ENCODE measurements around the gene EFCAB6.

DNA sequence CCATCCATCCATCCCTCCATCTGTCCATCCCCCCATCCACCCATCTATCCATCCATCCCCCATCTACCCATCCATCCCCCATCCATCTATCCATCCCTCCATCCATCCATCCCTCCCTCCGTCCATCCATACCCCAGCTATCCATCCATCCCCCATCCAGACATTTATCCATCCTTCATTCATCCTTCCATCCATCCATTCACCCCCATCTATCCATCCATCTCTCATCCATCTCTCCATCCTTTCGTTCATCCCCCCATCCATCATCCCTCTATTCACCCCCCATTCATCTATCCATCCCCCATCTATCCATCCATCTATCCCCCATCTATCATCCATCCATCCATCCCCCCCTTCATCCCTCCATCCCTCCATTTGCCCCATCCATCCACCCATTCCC lies 302.8 kb downstream of the EFCAB6 start:
- TF ChIP-seq MAZ (IDR thresholded peaks at IDR 0.05; ENCODE audit: borderline replicate concordance, low read depth, low read length) (no peak), MXI1 (IDR thresholded peaks at IDR 0.05; ENCODE audit: borderline replicate concordance, low read depth, low read length) (no peak), POLR2A (IDR thresholded peaks at IDR 0.05; ENCODE audit: low read depth, low read length) (no peak), RAD21 (IDR thresholded peaks at IDR 0.05; ENCODE audit: low read length) (no peak), CEBPB (IDR thresholded peaks at IDR 0.05; ENCODE audit: low read depth, low read length) (no peak), MAFK (IDR thresholded peaks at IDR 0.05; ENCODE audit: low read depth, low read length) (no peak), FOS (IDR thresholded peaks at IDR 0.05; ENCODE audit: low read depth, low read length) (no peak)
- TF ChIP-seq, protein P1, sequence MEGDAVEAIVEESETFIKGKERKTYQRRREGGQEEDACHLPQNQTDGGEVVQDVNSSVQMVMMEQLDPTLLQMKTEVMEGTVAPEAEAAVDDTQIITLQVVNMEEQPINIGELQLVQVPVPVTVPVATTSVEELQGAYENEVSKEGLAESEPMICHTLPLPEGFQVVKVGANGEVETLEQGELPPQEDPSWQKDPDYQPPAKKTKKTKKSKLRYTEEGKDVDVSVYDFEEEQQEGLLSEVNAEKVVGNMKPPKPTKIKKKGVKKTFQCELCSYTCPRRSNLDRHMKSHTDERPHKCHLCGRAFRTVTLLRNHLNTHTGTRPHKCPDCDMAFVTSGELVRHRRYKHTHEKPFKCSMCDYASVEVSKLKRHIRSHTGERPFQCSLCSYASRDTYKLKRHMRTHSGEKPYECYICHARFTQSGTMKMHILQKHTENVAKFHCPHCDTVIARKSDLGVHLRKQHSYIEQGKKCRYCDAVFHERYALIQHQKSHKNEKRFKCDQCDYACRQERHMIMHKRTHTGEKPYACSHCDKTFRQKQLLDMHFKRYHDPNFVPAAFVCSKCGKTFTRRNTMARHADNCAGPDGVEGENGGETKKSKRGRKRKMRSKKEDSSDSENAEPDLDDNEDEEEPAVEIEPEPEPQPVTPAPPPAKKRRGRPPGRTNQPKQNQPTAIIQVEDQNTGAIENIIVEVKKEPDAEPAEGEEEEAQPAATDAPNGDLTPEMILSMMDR (conservative IDR thresholded peaks at IDR 0.05; ENCODE audit: low read depth, low read length): no peak
